Measurements from ENCODE around the gene GMDS. TPM values are rescaled to one million over a fixed set of nuclear protein-coding genes. Genes with fewer than 3 reads are reported as not detected.

Gene GMDS
- total and polyA plus RNA-seq, 7 donors = 2.8 to 6.6 (median 4.7) TPM

GRCh38 chr6:1703091-1703855 is 542.1 kb downstream of the GMDS start:
- Histone ChIP-seq H3K4me1 (peaks cover 5% of the 10 kb centered on the region), H3K36me3 (ENCODE audit: insufficient read depth in 1 of 2, low read depth in 1 of 2) (no peaks in the 10 kb centered on the region), H3K9me3 (no peaks in the 10 kb centered on the region), H3K4me3 (no peak overlapping the region), H3K27ac (no peak overlapping the region), H3K27me3 (ENCODE audit: insufficient read depth in 3 of 3, low read length in 2 of 3) (no peaks in the 10 kb centered on the region)
- intact Hi-C loops (cut with DNase I) = no loop called here
- ATAC-seq (no peak), DNase-seq (no peak)
- WGBS, 3 donors = 84 to 85% (median 84%) methylated on average over 9 of the region's 9 CpGs
- TF ChIP-seq CTCF (IDR thresholded peaks at IDR 0.05) = no peak

GRCh38 chr6:1702580-1703051 is 542.8 kb downstream of the GMDS start:
- 59 to 64% (median 60%) methylated on average over 8 of the region's 8 CpGs for WGBS, 3 donors
- no peak for ATAC-seq
- Histone ChIP-seq H3K36me3 (ENCODE audit: insufficient read depth in 1 of 2, low read depth in 1 of 2) (no peaks in the 10 kb centered on the region), H3K4me3 (no peak overlapping the region), H3K27ac (no peak overlapping the region), H3K27me3 (ENCODE audit: insufficient read depth in 3 of 3, low read length in 2 of 3) (no peaks in the 10 kb centered on the region), H3K9me3 (no peaks in the 10 kb centered on the region), H3K4me1 (peaks cover 5% of the 10 kb centered on the region)
- DNase-seq = no peak
- TF ChIP-seq CTCF (IDR thresholded peaks at IDR 0.05) = no peak
- intact Hi-C loops (cut with DNase I) = no loop called here

GRCh38 chr6:1701668-1702353 is 543.6 kb downstream of the GMDS start:
- Histone ChIP-seq H3K36me3 (ENCODE audit: insufficient read depth in 1 of 2, low read depth in 1 of 2) (no peaks in the 10 kb centered on the region), H3K27me3 (ENCODE audit: insufficient read depth in 3 of 3, low read length in 2 of 3) (no peaks in the 10 kb centered on the region), H3K9me3 (no peaks in the 10 kb centered on the region), H3K27ac (no peak overlapping the region), H3K4me3 (no peak overlapping the region), H3K4me1 (peaks cover 5% of the 10 kb centered on the region)
- peak in 1 of 2 donors; percentile 26 for DNase-seq
- WGBS, 3 donors = 27 to 38% (median 27%) methylated on average over 12 of the region's 12 CpGs
- intact Hi-C loops (cut with DNase I) = no loop called here
- TF ChIP-seq CTCF (IDR thresholded peaks at IDR 0.05) = no peak
- ATAC-seq = peak; percentile 23 to 63 (median 50)

GRCh38 chr6:1700278-1700967 is 545.0 kb downstream of the GMDS start:
- Histone ChIP-seq H3K27ac (no peak overlapping the region), H3K4me3 (no peak overlapping the region), H3K36me3 (ENCODE audit: insufficient read depth in 1 of 2, low read depth in 1 of 2) (no peaks in the 10 kb centered on the region), H3K27me3 (ENCODE audit: insufficient read depth in 3 of 3, low read length in 2 of 3) (no peaks in the 10 kb centered on the region), H3K4me1 (peaks cover 5% of the 10 kb centered on the region), H3K9me3 (no peaks in the 10 kb centered on the region)
- intact Hi-C loops (cut with DNase I) = no loop called here
- 83 to 92% (median 86%) methylated on average over 11 of the region's 11 CpGs for WGBS, 3 donors
- DNase-seq (no peak), ATAC-seq (no peak)
- no peak for TF ChIP-seq CTCF (IDR thresholded peaks at IDR 0.05)

Measured in psoas muscle (tissue), 8 donors.